HG03521 (cell line): ENCODE data around the gene CHML.

Experiments
- ATAC-seq: cut with Tn5 transposase; IDR thresholded peaks from one replicate; pipeline ENCODE4 v1.9.1; 2021; ENCODE audit warnings: mild to moderate bottlenecking, moderate library complexity; ENCODE audit not compliant: unreplicated experiment

Gene CHML

GRCh38 chr1:241646201-241646600 is 6.0 kb upstream of the CHML start:
- ATAC-seq: no peak

GRCh38 chr1:241645199-241645598 is 5.0 kb upstream of the CHML start:
- no peak for ATAC-seq

GRCh38 chr1:241644259-241644658 is 4.1 kb upstream of the CHML start:
- ATAC-seq: no peak

- no peak for ATAC-seq
Observed at GRCh38 chr1:241642593-241642944, 2.4 kb upstream of the CHML start.

GRCh38 chr1:241641773-241642592 is 1.8 kb upstream of the CHML start:
- no peak for ATAC-seq

- no peak for ATAC-seq
Observed at GRCh38 chr1:241640867-241641622, 876 bp upstream of the CHML start.

- peak; percentile 44 for ATAC-seq
Observed at GRCh38 chr1:241639623-241640148, 483 bp downstream of the CHML start.

- no peak for ATAC-seq
Observed at GRCh38 chr1:241638909-241639622, 1.1 kb downstream of the CHML start.

- ATAC-seq: no peak
Observed at GRCh38 chr1:241638099-241638682, 2.0 kb downstream of the CHML start.

GRCh38 chr1:241637604-241638003 is 2.6 kb downstream of the CHML start:
- no peak for ATAC-seq

GRCh38 chr1:241637046-241637590 is 3.1 kb downstream of the CHML start:
- no peak for ATAC-seq

GRCh38 chr1:241636291-241636690 is 3.9 kb downstream of the CHML start:
- no peak for ATAC-seq

GRCh38 chr1:241635556-241636152 is 4.5 kb downstream of the CHML start:
- ATAC-seq: no peak

- ATAC-seq: no peak
Observed at GRCh38 chr1:241632987-241633386, 7.2 kb downstream of the CHML start.

- ATAC-seq: no peak
Observed at GRCh38 chr1:241631674-241632073, 8.5 kb downstream of the CHML start.

- ATAC-seq: no peak
Observed at GRCh38 chr1:241630899-241631298, 9.3 kb downstream of the CHML start.

- no peak for ATAC-seq
Observed at GRCh38 chr1:241630476-241630875, 9.7 kb downstream of the CHML start.

- ATAC-seq: no peak
Observed at GRCh38 chr1:241630005-241630404, 10.2 kb downstream of the CHML start.

GRCh38 chr1:241627453-241628259 is 12.5 kb downstream of the CHML start:
- ATAC-seq: peak; percentile 79

GRCh38 chr1:241624935-241625334 is 15.2 kb downstream of the CHML start:
- ATAC-seq: no peak
